ENCODE measurements around the gene RPL22L1. TPM values are rescaled to one million over a fixed set of nuclear protein-coding genes. Genes with fewer than 3 reads are reported as not detected.
A peak's percentile ranks its signal among the peaks of the same experiment; 100 is the strongest.
"Not testable (repeated sequence)": the region's sequence is repeated elsewhere in the genome, so short reads cannot be mapped to it uniquely, and the experiment has no call there.

The RPL22L1 gene
- total RNA-seq, 1 experiment from 2014 or later, result 232 TPM

GRCh38 chr3:170848292-170848917 is 21.6 kb downstream of the RPL22L1 start:
- in situ Hi-C loops (cut with HindIII; ENCODE audit: low pct_unique_long_range_greater_than_20kb, low sequenced_read_pairs), result no loop called here

GRCh38 chr3:170844377-170844776 is 25.6 kb downstream of the RPL22L1 start:
- in situ Hi-C loops (cut with HindIII; ENCODE audit: low pct_unique_long_range_greater_than_20kb, low sequenced_read_pairs), result no loop called here
- DNase-seq (ENCODE audit: low read depth, low spot score), result no peak

More at GRCh38 chr3:170848292-170848917, 21.6 kb downstream of the RPL22L1 start:
- DNase-seq (ENCODE audit: low read depth, low spot score), result peak; percentile 47

GRCh38 chr3:170840291-170840859 is 29.6 kb downstream of the RPL22L1 start:
- DNase-seq (ENCODE audit: low read depth, low spot score), result peak; percentile 79
- in situ Hi-C loops (cut with HindIII; ENCODE audit: low pct_unique_long_range_greater_than_20kb, low sequenced_read_pairs), result no loop called here

GRCh38 chr3:170839518-170840100 is 30.4 kb downstream of the RPL22L1 start:
- no peak for DNase-seq (ENCODE audit: low read depth, low spot score)
- in situ Hi-C loops (cut with HindIII; ENCODE audit: low pct_unique_long_range_greater_than_20kb, low sequenced_read_pairs), result no loop called here

- peak; percentile 57 for DNase-seq (ENCODE audit: low read depth, low spot score)
- in situ Hi-C loops (cut with HindIII; ENCODE audit: low pct_unique_long_range_greater_than_20kb, low sequenced_read_pairs), result no loop called here
Measured at GRCh38 chr3:170836491-170836890, 33.5 kb downstream of the RPL22L1 start.

DNA sequence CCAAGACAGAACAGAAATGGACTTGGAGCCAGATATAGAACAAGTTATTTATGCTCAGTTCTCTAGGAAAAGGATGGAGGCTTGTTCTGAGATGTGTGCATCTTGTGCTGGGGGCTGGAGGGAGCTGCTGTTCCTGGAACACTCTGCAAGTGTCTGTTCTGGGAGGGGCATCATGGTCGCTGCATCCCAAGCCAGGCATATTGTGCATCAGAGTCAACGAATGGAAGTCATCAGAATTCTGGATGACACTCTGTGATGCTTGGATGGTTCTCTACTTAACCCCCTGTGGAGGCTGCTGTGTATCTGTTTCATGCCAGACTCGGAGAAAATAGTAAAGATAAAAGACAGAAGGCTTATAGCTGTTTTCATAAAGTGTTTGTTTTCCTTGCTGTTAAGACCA is 34.7 kb downstream of the RPL22L1 start:
- in situ Hi-C loops (cut with HindIII; ENCODE audit: low pct_unique_long_range_greater_than_20kb, low sequenced_read_pairs), result no loop called here
- no peak for DNase-seq (ENCODE audit: low read depth, low spot score)

- in situ Hi-C loops (cut with HindIII; ENCODE audit: low pct_unique_long_range_greater_than_20kb, low sequenced_read_pairs), result no loop called here
- DNase-seq (ENCODE audit: low read depth, low spot score), result no peak
Measured at GRCh38 chr3:170830580-170830979, 39.4 kb downstream of the RPL22L1 start.

GRCh38 chr3:170829546-170830272 is 40.3 kb downstream of the RPL22L1 start:
- no peak for DNase-seq (ENCODE audit: low read depth, low spot score)
- in situ Hi-C loops (cut with HindIII; ENCODE audit: low pct_unique_long_range_greater_than_20kb, low sequenced_read_pairs), result no loop called here

DNA sequence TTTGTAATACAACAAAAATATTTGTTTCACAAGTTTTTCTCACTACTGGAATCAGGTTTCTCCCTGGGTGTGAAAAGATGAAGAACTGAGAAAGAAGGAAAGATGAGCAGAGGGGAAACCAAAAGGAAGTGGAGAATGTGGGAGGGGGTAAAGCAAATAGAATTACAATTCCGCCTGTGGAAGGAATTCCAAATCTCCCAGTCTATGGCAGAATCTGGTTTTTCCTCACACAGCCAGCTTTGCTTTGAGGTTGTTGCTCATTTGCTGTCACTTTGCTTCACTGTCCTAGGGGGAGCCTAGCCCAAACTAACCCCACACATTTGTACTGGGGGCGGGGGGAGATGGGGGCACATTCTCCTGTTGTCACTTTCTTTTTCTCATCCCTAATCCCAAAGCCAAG is 43.9 kb downstream of the RPL22L1 start:
- no peak for DNase-seq (ENCODE audit: low read depth, low spot score)
- in situ Hi-C loops (cut with HindIII; ENCODE audit: low pct_unique_long_range_greater_than_20kb, low sequenced_read_pairs), result no loop called here

DNA sequence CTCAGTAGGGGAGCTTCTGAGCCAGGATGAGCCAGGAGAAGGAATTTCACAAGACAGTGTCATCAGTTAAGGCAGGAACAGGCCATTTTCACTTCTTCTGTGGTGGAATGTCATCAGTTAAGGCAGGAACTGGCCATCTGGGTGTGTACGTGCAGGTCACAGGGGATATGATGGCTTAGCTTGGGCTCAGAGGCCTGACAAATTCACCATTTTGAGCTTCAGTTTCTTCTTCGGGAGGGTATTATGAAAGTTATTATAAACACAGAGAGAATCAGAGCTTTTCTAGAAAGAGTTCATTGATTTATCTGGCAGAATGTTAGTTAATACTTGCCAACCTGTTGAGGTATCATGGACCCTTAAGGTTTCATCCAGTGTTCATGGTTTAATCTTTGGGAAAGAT is 46.4 kb downstream of the RPL22L1 start:
- in situ Hi-C loops (cut with HindIII; ENCODE audit: low pct_unique_long_range_greater_than_20kb, low sequenced_read_pairs), result not testable (repeated sequence)

DNA sequence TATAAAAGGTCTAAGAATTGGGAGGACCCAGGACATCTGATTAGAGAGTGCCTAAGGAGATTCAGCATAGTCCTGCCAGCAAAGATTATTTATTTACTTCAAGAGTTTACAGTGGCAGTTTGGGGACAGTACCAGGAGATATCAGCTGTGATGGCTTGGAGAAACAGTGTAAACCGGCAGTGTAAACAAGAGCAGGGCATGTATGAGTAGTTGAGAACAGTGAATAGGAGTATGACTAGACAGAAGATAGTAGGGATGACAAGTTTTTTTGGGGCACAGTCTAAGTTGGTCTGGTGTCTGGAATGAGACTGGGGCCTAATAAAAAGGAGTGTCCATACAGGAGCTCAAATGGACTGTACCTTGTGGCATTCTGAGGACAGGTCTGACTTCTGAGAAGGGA is 51.7 kb downstream of the RPL22L1 start:
- not testable (repeated sequence) for DNase-seq (ENCODE audit: low read depth, low spot score)
- in situ Hi-C loops (cut with HindIII; ENCODE audit: low pct_unique_long_range_greater_than_20kb, low sequenced_read_pairs), result loop anchor here (10.0 kb wide), 1 partner anchor 394 kb away; no protein-coding TSS in a partner anchor

More for the DNA sequence above, 46.4 kb downstream of the RPL22L1 start:
- DNase-seq (ENCODE audit: low read depth, low spot score), result not testable (repeated sequence)

DNA sequence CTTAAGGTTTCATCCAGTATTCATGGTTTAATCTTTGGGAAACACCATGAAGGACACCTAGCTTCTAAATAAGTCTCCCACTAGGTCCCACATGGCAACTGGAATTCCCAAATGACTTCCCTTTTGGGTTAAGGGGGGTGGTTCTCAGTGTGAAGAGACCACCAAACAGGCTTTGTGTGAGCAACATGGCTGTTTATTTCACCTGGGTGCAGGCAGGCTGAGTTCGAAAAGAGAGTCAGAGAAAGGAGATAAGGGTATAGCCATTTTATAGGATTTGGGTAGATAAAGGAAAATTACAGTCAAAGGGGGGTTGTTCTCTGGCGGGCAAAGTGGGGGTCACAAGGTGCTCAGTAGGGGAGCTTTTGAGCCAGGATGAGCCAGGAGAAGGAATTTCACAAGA is 52.5 kb downstream of the RPL22L1 start:
- in situ Hi-C loops (cut with HindIII; ENCODE audit: low pct_unique_long_range_greater_than_20kb, low sequenced_read_pairs), result loop anchor here (10.0 kb wide), 1 partner anchor 393 kb away; no protein-coding TSS in a partner anchor
- not testable (repeated sequence) for DNase-seq (ENCODE audit: low read depth, low spot score)

DNA sequence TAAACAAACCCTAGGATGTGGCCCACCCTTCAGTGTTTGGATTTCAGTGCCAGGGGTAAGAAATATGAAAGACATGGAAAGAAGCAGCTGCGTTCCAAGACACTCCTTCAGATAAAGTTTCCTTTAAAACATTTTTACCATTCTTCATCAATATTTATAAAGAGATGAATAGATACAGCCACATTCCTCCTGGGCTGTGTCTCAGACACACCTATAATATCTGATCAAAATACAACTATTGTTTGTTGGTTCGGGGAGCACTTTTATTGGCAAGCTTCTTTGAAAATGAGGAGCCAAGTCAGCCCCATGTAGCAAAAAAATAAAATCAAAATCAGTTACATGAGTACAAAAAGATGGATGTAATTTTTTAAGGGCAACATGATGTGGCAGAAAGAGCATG is 53.2 kb downstream of the RPL22L1 start:
- DNase-seq (ENCODE audit: low read depth, low spot score), result no peak
- in situ Hi-C loops (cut with HindIII; ENCODE audit: low pct_unique_long_range_greater_than_20kb, low sequenced_read_pairs), result loop anchor here (10.0 kb wide), 1 partner anchor 392 kb away; no protein-coding TSS in a partner anchor

GRCh38 chr3:170816341-170816740 is 53.7 kb downstream of the RPL22L1 start:
- in situ Hi-C loops (cut with HindIII; ENCODE audit: low pct_unique_long_range_greater_than_20kb, low sequenced_read_pairs), result loop anchor here (10.0 kb wide), 1 partner anchor 392 kb away; no protein-coding TSS in a partner anchor
- DNase-seq (ENCODE audit: low read depth, low spot score), result no peak

DNA sequence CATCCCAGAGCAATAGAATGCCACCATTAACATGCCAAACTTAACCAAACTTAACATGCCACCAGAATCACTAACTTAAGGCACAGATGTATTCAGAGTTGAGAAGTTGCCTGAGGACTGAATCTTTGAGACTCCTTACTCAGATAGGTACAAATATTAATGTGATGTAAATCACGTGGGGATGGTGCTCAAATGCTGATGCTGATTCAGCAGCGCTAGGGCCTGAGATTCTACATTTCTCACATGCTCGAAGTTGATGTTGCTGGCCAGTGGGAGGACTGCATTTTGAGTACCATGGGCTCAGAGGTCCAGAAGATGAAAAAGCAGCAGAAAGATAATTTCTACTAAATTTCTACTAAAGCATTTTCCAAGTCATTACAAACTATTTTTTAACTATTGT is 54.1 kb downstream of the RPL22L1 start:
- in situ Hi-C loops (cut with HindIII; ENCODE audit: low pct_unique_long_range_greater_than_20kb, low sequenced_read_pairs), result loop anchor here (10.0 kb wide), 1 partner anchor 391 kb away; no protein-coding TSS in a partner anchor

DNA sequence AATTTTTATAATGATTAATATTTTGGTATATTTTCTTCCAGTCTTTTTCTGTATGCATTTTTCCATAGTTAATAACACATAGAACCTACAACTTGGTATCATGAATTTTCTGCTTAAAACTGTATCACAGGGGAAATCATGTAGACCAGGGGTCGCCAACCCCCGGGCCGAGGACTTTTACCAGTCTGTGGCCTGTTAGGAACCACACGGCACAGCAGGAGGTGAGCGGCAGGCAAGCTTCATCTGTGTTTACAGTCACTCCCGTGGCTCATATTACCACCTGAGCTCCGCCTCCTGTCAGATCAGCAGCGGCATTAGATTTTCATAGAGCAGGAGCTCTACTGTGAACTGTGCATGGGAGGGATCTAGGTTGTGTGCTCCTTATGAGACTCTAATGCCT is 54.7 kb downstream of the RPL22L1 start:
- in situ Hi-C loops (cut with HindIII; ENCODE audit: low pct_unique_long_range_greater_than_20kb, low sequenced_read_pairs), result loop anchor here (10.0 kb wide), 1 partner anchor 391 kb away; no protein-coding TSS in a partner anchor
- DNase-seq (ENCODE audit: low read depth, low spot score), result no peak

More for the DNA sequence above, 54.1 kb downstream of the RPL22L1 start:
- no peak for DNase-seq (ENCODE audit: low read depth, low spot score)
